H9 (cell line): Measurements from ENCODE around the gene LPAR3. TPM values are rescaled to one million over a fixed set of nuclear protein-coding genes. Genes with fewer than 3 reads are reported as not detected.

Experiments
- DNase-seq: peaks from one replicate; pipeline ENCODE4 v3.0.0-alpha.2; 2017
- H2AFZ ChIP-seq: one replicate; pipeline ENCODE4 v1.6.1; 2013; ENCODE audit warnings: mild to moderate bottlenecking, low read length, control low read depth, moderate library complexity
- H2AK5ac ChIP-seq: 2 replicates; pipeline ENCODE4 v1.6.1; 2013; ENCODE audit warnings: low read length, control low read depth, mixed read lengths; ENCODE audit not compliant: insufficient read length
- H2BK120ac ChIP-seq: one replicate; pipeline ENCODE4 v1.6.1; 2013; ENCODE audit warnings: low read depth, mild to moderate bottlenecking, low read length, control low read depth, inconsistent platforms; ENCODE audit not compliant: poor library complexity, severe bottlenecking
- H2BK12ac ChIP-seq: 2 replicates; pipeline ENCODE4 v1.6.1; 2013; ENCODE audit warnings: low read length, control low read depth, mixed read lengths, low read depth; ENCODE audit not compliant: insufficient read length
- H2BK15ac ChIP-seq: 2 replicates; pipeline ENCODE4 v1.6.1; 2013; ENCODE audit warnings: low read depth, low read length, control low read depth
- H2BK20ac ChIP-seq: one replicate; pipeline ENCODE4 v1.6.1; 2013; ENCODE audit warnings: low read depth, mild to moderate bottlenecking, low read length, control low read depth, inconsistent platforms; ENCODE audit not compliant: poor library complexity, severe bottlenecking
- H2BK5ac ChIP-seq: 2 replicates; pipeline ENCODE4 v1.6.1; 2013; ENCODE audit warnings: low read length, control low read depth, mixed read lengths; ENCODE audit not compliant: insufficient read length
- H3K14ac ChIP-seq: 2 replicates; pipeline ENCODE4 v1.6.1; 2013; ENCODE audit warnings: low read length, control low read depth; ENCODE audit not compliant: insufficient read depth
- H3K18ac ChIP-seq: 2 replicates; pipeline ENCODE4 v1.6.1; 2013; ENCODE audit warnings: low read depth, mild to moderate bottlenecking, mixed read lengths, low read length, control low read depth; ENCODE audit not compliant: insufficient read length
- H3K23ac ChIP-seq: 2 replicates; pipeline ENCODE4 v1.6.1; 2013; ENCODE audit warnings: low read length, control low read depth, mixed read lengths, low read depth; ENCODE audit not compliant: insufficient read length
- H3K23me2 ChIP-seq: 2 replicates; pipeline ENCODE4 v1.6.1; 2013; ENCODE audit warnings: low read depth, mild to moderate bottlenecking, mixed read lengths, low read length, control low read depth; ENCODE audit not compliant: insufficient read length, poor library complexity, severe bottlenecking
- H3K27ac ChIP-seq: 2 replicates; pipeline ENCODE4 v1.5.1; 2013; ENCODE audit warnings: low read length, control low read depth, mixed read lengths, low read depth; ENCODE audit not compliant: insufficient read length
- H3K27me3 ChIP-seq: 2 replicates; pipeline ENCODE4 v1.6.1; 2013; ENCODE audit warnings: low read length, control low read depth, inconsistent platforms; ENCODE audit not compliant: insufficient read depth
- H3K4ac ChIP-seq: 2 replicates; pipeline ENCODE4 v1.6.1; 2013; ENCODE audit warnings: low read depth, mild to moderate bottlenecking, control low read depth, inconsistent platforms, low read length, moderate library complexity
- H3K4me1 ChIP-seq: 2 replicates; pipeline ENCODE4 v1.6.1; 2013; ENCODE audit warnings: low read length, control low read depth, inconsistent platforms; ENCODE audit not compliant: insufficient read depth
- H3K4me2 ChIP-seq: 2 replicates; pipeline ENCODE4 v1.6.1; 2013; ENCODE audit warnings: low read length, control low read depth, mixed read lengths; ENCODE audit not compliant: insufficient read length, insufficient read depth
- H3K56ac ChIP-seq: 2 replicates; pipeline ENCODE4 v1.6.1; 2013; ENCODE audit warnings: low read depth, mild to moderate bottlenecking, mixed read lengths, low read length, control low read depth; ENCODE audit not compliant: insufficient read length
- H3K79me1 ChIP-seq: 2 replicates; pipeline ENCODE4 v1.6.1; 2013; ENCODE audit warnings: low read depth, mild to moderate bottlenecking, moderate library complexity, low read length, control low read depth, inconsistent platforms; ENCODE audit not compliant: insufficient read depth, poor library complexity, severe bottlenecking
- H3K79me2 ChIP-seq: 2 replicates; pipeline ENCODE4 v1.6.1; 2013; ENCODE audit warnings: low read length, control low read depth, inconsistent platforms; ENCODE audit not compliant: insufficient read depth
- H3K9ac ChIP-seq: 2 replicates; pipeline ENCODE4 v1.6.1; 2013; ENCODE audit warnings: low read length, control low read depth, mixed read lengths; ENCODE audit not compliant: insufficient read length; ENCODE audit errors: extremely low read depth
- H3K9me3 ChIP-seq: one replicate; pipeline ENCODE4 v1.6.1; 2013; ENCODE audit warnings: low read depth, low read length, inconsistent platforms; ENCODE audit not compliant: control insufficient read depth
- H3T11ph ChIP-seq: one replicate; pipeline ENCODE4 v1.6.1; 2013; ENCODE audit warnings: mild to moderate bottlenecking, low read length, control low read depth, inconsistent platforms
- H4K20me1 ChIP-seq: one replicate; pipeline ENCODE4 v1.6.1; 2013; ENCODE audit not compliant: control insufficient read depth, insufficient read length, insufficient read depth
- H4K5ac ChIP-seq: 2 replicates; pipeline ENCODE4 v1.6.1; 2013; ENCODE audit warnings: low read depth, mild to moderate bottlenecking, mixed read lengths, low read length, control low read depth; ENCODE audit not compliant: insufficient read length
- H4K8ac ChIP-seq: replicated peaks from 2 replicates; pipeline ENCODE4 v1.6.1; 2013; ENCODE audit warnings: low read length, control low read depth, mixed read lengths, low read depth; ENCODE audit not compliant: insufficient read length
- H4K91ac ChIP-seq: 2 replicates; pipeline ENCODE4 v1.6.1; 2013; ENCODE audit warnings: low read depth, mild to moderate bottlenecking, moderate library complexity, mixed read lengths, low read length, control low read depth; ENCODE audit not compliant: insufficient read length
- H3K27ac Mint-ChIP-seq, 3 experiments: 2 replicates in 2 of 3; 3 replicates in 1 of 3; pipeline ENCODE4 v1.8.0; 2020 to 2021; ENCODE audit warnings: mixed read lengths in 3 of 3, mild to moderate bottlenecking in 1 of 3, moderate library complexity in 1 of 3
- H3K27me3 Mint-ChIP-seq: 2 replicates; pipeline ENCODE4 v1.8.0; 2021; ENCODE audit warnings: low read depth, mild to moderate bottlenecking, moderate library complexity, mixed read lengths
- H3K36me3 Mint-ChIP-seq, 3 experiments: 2 replicates in 2 of 3; 3 replicates in 1 of 3; pipeline ENCODE4 v1.8.0; 2020 to 2021; ENCODE audit warnings: low read depth in 3 of 3, mixed read lengths in 3 of 3; ENCODE audit not compliant: insufficient read depth in 1 of 3
- H3K4me1 Mint-ChIP-seq, 2 experiments: 2 replicates each; pipeline ENCODE4 v1.8.0; 2020; ENCODE audit warnings: mixed read lengths in 2 of 2
- H3K4me3 Mint-ChIP-seq, 2 experiments: 2 replicates in 1 of 2; 3 replicates in 1 of 2; pipeline ENCODE4 v1.8.0; 2020 to 2021; ENCODE audit warnings: mild to moderate bottlenecking in 2 of 2, mixed read lengths in 2 of 2, moderate library complexity in 1 of 2
- H3K9me3 Mint-ChIP-seq, 2 experiments: 2 replicates in 1 of 2; 3 replicates in 1 of 2; pipeline ENCODE4 v1.8.0; 2020; ENCODE audit warnings: mild to moderate bottlenecking in 2 of 2, mixed read lengths in 2 of 2, moderate library complexity in 1 of 2
- CTCF ChIP-seq: fragments of 200-600 bp; sonication (generic); conservative IDR thresholded peaks from 3 replicates; pipeline ENCODE4 v1.8.0; 2021; ENCODE audit warnings: antibody characterized with exemption, mild to moderate bottlenecking
- WGBS: extraction: QIAGEN DNeasy Blood & Tissue Kit; methylation state at CpG from one replicate; pipeline ENCODE4 v1.1.7; 2013; ENCODE audit warnings: missing lambda C conversion rate, low lambda C conversion rate, mixed read lengths; ENCODE audit not compliant: insufficient read length; ENCODE audit errors: extremely low coverage; 5-methylcytosine and 5-hydroxymethylcytosine counted together
- total RNA-seq: library from RNA; stranded (reverse); gene quantifications from 2 replicates; pipeline ENCODE4 v1.2.1, GENCODE V29; 2021

Gene LPAR3
- total RNA-seq, 1 experiment from 2014 or later: 3.0 TPM

- H3K56ac ChIP-seq: no peak overlapping the region
- no peak overlapping the region for H3K9ac ChIP-seq
- H4K8ac ChIP-seq: no peak overlapping the region
- no peak overlapping the region for H2BK12ac ChIP-seq
- H2AK5ac ChIP-seq: no peak overlapping the region
- H2BK5ac ChIP-seq: no peak overlapping the region
- DNase-seq: no peak
- H4K5ac ChIP-seq: no peak overlapping the region
- no peak overlapping the region for H3T11ph ChIP-seq
- no peak overlapping the region for H3K18ac ChIP-seq
- H3K23ac ChIP-seq: no peak overlapping the region
- H3K79me1 ChIP-seq: no peaks in the 10 kb centered on the region
- no peak overlapping the region for H2BK20ac ChIP-seq
- H3K4me2 ChIP-seq: no peak overlapping the region
- H3K23me2 ChIP-seq: no peaks in the 10 kb centered on the region
- TF ChIP-seq CTCF: no peak
- H3K79me2 ChIP-seq: no peaks in the 10 kb centered on the region
- no peak overlapping the region for H3K27ac Mint-ChIP-seq
- H4K91ac ChIP-seq: no peak overlapping the region
- H4K20me1 ChIP-seq: no peaks in the 10 kb centered on the region
- H3K4me1 ChIP-seq: no peaks in the 10 kb centered on the region
- H3K36me3 Mint-ChIP-seq: peaks cover 0 to 4% (median 0%) of the 10 kb centered on the region in 3 experiments; a peak in 2 of 7 replicates
- H3K4me1 Mint-ChIP-seq: no peaks in the 10 kb centered on the region
- H3K14ac ChIP-seq: no peak overlapping the region
- H3K27me3 Mint-ChIP-seq: peaks cover 4% of the 10 kb centered on the region; the same call in 1 of the 2 replicates
- H2BK15ac ChIP-seq: no peak overlapping the region
- no peaks in the 10 kb centered on the region for H3K27me3 ChIP-seq
- no peak overlapping the region for H3K4ac ChIP-seq
- no peak overlapping the region for H2BK120ac ChIP-seq
- H3K4me3 Mint-ChIP-seq: no peak overlapping the region
- WGBS: no CpG with 5 or more reads among the region's 2 CpGs
- H2AFZ ChIP-seq: no peak overlapping the region
- no peaks in the 10 kb centered on the region for H3K9me3 ChIP-seq
- H3K27ac ChIP-seq: no peak overlapping the region
- H3K9me3 Mint-ChIP-seq: no peaks in the 10 kb centered on the region
Observed at GRCh38 chr1:84870591-84870990, 22.4 kb downstream of the LPAR3 start.
